Measurements from ENCODE around the gene SORL1. TPM values are rescaled to one million over a fixed set of nuclear protein-coding genes. Genes with fewer than 3 reads are reported as not detected.

SORL1 gene
- total RNA-seq, 1 experiment from 2014 or later: 68.3 TPM

DNA sequence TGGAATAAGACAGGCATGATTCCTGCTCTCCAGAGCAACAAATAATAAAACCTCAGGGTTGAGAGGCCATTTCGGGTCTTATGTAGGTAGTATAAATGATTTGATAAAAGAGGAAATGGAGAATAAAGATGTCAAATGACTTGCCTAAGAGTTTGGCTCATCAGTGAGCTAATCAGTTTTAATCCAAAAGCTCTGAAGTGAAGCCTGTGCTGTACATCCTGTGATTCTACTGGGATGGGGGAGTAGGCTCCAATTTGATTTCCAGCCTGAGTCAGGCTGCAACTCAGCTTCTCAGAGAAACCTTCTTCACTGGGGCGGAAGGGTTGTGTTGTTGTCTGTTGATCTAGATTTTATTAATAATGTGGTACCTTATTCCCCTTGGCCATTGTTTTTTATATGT lies 192.9 kb downstream of the SORL1 start:
- H3K4me1 ChIP-seq (ENCODE audit: insufficient read depth, low read length): peaks cover 3% of the 10 kb centered on the region; the same call in 1 of the 2 replicates
- H3K36me3 Mint-ChIP-seq (ENCODE audit: insufficient read depth in 1 of 3, low read depth in 3 of 3): no peaks in the 10 kb centered on the region
- no peak overlapping the region for H3K23ac ChIP-seq (ENCODE audit: insufficient read length, low read depth, low read length)
- DNase-seq: no peak
- H3K79me1 ChIP-seq (ENCODE audit: insufficient read depth, low read depth, low read length, poor library complexity, severe bottlenecking): no peaks in the 10 kb centered on the region
- H2AK5ac ChIP-seq (ENCODE audit: insufficient read length, low read length): no peak overlapping the region
- H3K79me2 ChIP-seq (ENCODE audit: insufficient read depth, low read length): no peaks in the 10 kb centered on the region
- no peak overlapping the region for H2AFZ ChIP-seq (ENCODE audit: low read length)
- H3K27ac ChIP-seq (ENCODE audit: insufficient read length, low read depth, low read length): no peak overlapping the region
- no peaks in the 10 kb centered on the region for H3K27me3 ChIP-seq (ENCODE audit: insufficient read depth, low read length)
- no peaks in the 10 kb centered on the region for H3K9me3 ChIP-seq (ENCODE audit: control insufficient read depth, low read depth, low read length)
- no peak overlapping the region for H2BK120ac ChIP-seq (ENCODE audit: low read depth, low read length, poor library complexity, severe bottlenecking)
- no peak overlapping the region for H3K18ac ChIP-seq (ENCODE audit: insufficient read length, low read depth, low read length)
- no peak overlapping the region for H3K56ac ChIP-seq (ENCODE audit: insufficient read length, low read depth, low read length)
- H2BK12ac ChIP-seq (ENCODE audit: insufficient read length, low read depth, low read length): no peak overlapping the region
- no peak overlapping the region for H2BK5ac ChIP-seq (ENCODE audit: insufficient read length, low read length)
- H3K4me3 Mint-ChIP-seq: no peak overlapping the region
- H3K9me3 Mint-ChIP-seq: no peaks in the 10 kb centered on the region
- H2BK15ac ChIP-seq (ENCODE audit: low read depth, low read length): no peak overlapping the region
- H2BK20ac ChIP-seq (ENCODE audit: low read depth, low read length, poor library complexity, severe bottlenecking): no peak overlapping the region
- H4K5ac ChIP-seq (ENCODE audit: insufficient read length, low read depth, low read length): no peak overlapping the region
- H3T11ph ChIP-seq (ENCODE audit: low read length): no peak overlapping the region
- H3K23me2 ChIP-seq (ENCODE audit: insufficient read length, low read depth, low read length, poor library complexity, severe bottlenecking): no peaks in the 10 kb centered on the region
- H3K27me3 Mint-ChIP-seq (ENCODE audit: low read depth): peaks cover 4% of the 10 kb centered on the region
- H4K20me1 ChIP-seq (ENCODE audit: control insufficient read depth, insufficient read depth, insufficient read length): no peaks in the 10 kb centered on the region
- no peak overlapping the region for H3K4me2 ChIP-seq (ENCODE audit: insufficient read depth, insufficient read length, low read length)
- H3K4me1 Mint-ChIP-seq: peaks cover 31 to 40% of the 10 kb centered on the region in 2 experiments; a peak in 3 of 4 replicates
- H3K14ac ChIP-seq (ENCODE audit: insufficient read depth, low read length): no peak overlapping the region
- H3K27ac Mint-ChIP-seq: no peak overlapping the region
- H3K9ac ChIP-seq (ENCODE audit: extremely low read depth, insufficient read length, low read length): no peak overlapping the region
- H4K8ac ChIP-seq (replicated peaks; ENCODE audit: insufficient read length, low read depth, low read length): no peak overlapping the region
- H3K4ac ChIP-seq (ENCODE audit: low read depth, low read length): no peak overlapping the region
- TF ChIP-seq, protein P1, sequence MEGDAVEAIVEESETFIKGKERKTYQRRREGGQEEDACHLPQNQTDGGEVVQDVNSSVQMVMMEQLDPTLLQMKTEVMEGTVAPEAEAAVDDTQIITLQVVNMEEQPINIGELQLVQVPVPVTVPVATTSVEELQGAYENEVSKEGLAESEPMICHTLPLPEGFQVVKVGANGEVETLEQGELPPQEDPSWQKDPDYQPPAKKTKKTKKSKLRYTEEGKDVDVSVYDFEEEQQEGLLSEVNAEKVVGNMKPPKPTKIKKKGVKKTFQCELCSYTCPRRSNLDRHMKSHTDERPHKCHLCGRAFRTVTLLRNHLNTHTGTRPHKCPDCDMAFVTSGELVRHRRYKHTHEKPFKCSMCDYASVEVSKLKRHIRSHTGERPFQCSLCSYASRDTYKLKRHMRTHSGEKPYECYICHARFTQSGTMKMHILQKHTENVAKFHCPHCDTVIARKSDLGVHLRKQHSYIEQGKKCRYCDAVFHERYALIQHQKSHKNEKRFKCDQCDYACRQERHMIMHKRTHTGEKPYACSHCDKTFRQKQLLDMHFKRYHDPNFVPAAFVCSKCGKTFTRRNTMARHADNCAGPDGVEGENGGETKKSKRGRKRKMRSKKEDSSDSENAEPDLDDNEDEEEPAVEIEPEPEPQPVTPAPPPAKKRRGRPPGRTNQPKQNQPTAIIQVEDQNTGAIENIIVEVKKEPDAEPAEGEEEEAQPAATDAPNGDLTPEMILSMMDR (conservative IDR thresholded peaks at IDR 0.05): no peak
- WGBS (ENCODE audit: extremely low coverage, insufficient read length, low lambda C conversion rate): no CpG with 5 or more reads among the region's 2 CpGs
- H4K91ac ChIP-seq (ENCODE audit: insufficient read length, low read depth, low read length): no peak overlapping the region

Data from H9 (cell line).